ENCODE results near the gene PRICKLE1.

DNA sequence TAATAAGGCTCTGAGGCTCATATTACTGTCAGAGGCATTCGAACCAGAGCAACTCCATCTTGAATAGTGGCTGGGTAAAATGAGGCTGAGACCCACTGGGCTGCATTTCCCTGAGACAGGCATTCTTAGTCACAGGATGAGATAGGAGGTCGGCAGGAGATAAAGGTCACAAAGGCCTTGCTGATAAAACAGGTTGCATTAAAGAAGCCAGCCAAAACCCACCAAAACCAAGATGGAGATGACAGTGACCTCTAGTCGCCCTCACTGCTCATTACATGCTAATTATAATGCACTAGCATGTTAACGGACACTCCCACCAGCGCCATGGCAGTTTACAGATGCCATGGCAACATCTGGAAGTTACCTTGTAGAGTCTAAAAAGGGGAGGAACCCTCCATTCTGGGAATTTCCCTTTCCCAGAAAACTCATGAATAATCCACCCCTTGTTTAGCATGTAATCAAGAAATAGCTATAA lies 18.1 kb upstream of the PRICKLE1 start:
- TF ChIP-seq, protein P1, sequence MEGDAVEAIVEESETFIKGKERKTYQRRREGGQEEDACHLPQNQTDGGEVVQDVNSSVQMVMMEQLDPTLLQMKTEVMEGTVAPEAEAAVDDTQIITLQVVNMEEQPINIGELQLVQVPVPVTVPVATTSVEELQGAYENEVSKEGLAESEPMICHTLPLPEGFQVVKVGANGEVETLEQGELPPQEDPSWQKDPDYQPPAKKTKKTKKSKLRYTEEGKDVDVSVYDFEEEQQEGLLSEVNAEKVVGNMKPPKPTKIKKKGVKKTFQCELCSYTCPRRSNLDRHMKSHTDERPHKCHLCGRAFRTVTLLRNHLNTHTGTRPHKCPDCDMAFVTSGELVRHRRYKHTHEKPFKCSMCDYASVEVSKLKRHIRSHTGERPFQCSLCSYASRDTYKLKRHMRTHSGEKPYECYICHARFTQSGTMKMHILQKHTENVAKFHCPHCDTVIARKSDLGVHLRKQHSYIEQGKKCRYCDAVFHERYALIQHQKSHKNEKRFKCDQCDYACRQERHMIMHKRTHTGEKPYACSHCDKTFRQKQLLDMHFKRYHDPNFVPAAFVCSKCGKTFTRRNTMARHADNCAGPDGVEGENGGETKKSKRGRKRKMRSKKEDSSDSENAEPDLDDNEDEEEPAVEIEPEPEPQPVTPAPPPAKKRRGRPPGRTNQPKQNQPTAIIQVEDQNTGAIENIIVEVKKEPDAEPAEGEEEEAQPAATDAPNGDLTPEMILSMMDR (optimal IDR thresholded peaks at IDR 0.05 in 1 of 3, IDR thresholded peaks at IDR 0.05 in 1 of 3, conservative IDR thresholded peaks at IDR 0.05 in 1 of 3; ENCODE audit: extremely low read depth in 1 of 3, insufficient read depth in 2 of 3, low read length in 3 of 3), result no peak
- TF ChIP-seq EZH2 (IDR thresholded peaks at IDR 0.05; ENCODE audit: low read length), result no peak
